Measurements from ENCODE around the gene CYP3A7.
"Not testable (repeated sequence)": the region's sequence is repeated elsewhere in the genome, so short reads cannot be mapped to it uniquely, and the experiment has no call there.

Gene CYP3A7

DNA sequence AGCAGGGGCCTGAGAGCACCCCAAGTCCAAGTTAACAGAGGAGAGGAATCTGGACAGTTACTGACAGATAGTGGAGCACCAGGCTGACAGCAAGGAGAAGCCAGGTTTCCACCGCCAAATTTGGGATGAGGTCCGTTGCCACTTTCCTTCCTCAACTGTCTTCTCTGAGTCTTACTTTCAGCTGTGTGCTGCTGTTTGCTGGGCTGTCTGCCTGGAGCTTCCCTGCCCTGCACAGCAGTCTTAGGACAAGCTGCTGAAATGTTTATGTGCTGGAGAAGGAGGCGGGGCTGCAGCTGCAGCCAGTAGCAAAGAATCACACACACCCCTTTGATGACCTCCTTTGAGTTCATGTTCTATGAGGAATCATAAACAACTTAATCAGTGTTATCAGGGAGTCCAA, 17.4 kb upstream of the CYP3A7 start:
- no peak for TF ChIP-seq CTCF (IDR thresholded peaks at IDR 0.05)
- Histone ChIP-seq H3K4me3 (ENCODE audit: low read depth, low read length) (no peak overlapping the region), H3K4me1 (no peaks in the 10 kb centered on the region), H3K9me3 (ENCODE audit: control insufficient read depth, low read length) (no peaks in the 10 kb centered on the region), H3K9ac (no peak overlapping the region), H3K27ac (no peak overlapping the region), H3K79me2 (no peaks in the 10 kb centered on the region), H3K36me3 (ENCODE audit: control insufficient read depth, insufficient read depth, low read length) (no peaks in the 10 kb centered on the region), H3K4me2 (ENCODE audit: low read length) (no peak overlapping the region), H3K27me3 (ENCODE audit: control insufficient read depth, insufficient read depth, low read length) (no peaks in the 10 kb centered on the region), H2AFZ (no peak overlapping the region)

DNA sequence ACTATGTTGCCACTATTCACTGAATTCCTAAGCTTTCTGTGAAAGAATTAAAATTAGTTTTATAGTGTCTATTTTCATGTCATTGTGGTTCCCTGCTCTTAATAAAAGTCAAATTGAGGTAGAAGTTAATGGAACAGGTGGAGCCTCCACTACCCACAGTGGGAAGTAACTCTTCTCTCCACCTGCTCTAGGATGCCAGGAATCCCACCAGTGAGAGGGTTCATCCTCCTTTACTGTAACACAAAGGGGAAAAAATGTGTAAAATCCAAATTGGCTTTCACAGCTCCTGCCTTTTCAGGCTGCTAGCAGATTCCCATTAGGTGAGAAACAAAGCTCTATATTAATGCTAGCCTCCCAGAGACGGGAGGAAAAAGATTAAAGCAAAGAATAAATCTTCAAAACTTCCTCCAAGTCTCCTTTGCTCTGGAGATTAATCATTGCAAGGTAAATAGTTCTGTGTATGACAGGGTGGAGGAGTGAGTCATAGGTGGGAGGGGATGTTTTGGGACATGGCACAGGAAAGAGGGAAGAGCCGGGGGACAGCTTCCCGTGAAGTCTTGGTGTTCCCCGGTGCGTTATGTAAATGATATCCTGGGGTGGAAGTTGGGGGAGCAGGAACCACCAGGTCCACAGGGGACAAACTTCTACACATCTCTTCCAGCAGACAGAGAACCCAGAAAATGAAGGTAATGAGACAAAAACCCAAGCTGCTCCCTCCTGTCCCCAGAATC, 16.5 kb upstream of the CYP3A7 start:
- H2AFZ ChIP-seq; H3K4me3 ChIP-seq (ENCODE audit: low read depth, low read length); H3K9ac ChIP-seq; H3K4me2 ChIP-seq (ENCODE audit: low read length); H3K4me1 ChIP-seq; H3K36me3 ChIP-seq (ENCODE audit: control insufficient read depth, insufficient read depth, low read length); H3K79me2 ChIP-seq; H3K9me3 ChIP-seq (ENCODE audit: control insufficient read depth, low read length); H3K27me3 ChIP-seq (ENCODE audit: control insufficient read depth, insufficient read depth, low read length); H3K27ac ChIP-seq: not testable (repeated sequence)

DNA sequence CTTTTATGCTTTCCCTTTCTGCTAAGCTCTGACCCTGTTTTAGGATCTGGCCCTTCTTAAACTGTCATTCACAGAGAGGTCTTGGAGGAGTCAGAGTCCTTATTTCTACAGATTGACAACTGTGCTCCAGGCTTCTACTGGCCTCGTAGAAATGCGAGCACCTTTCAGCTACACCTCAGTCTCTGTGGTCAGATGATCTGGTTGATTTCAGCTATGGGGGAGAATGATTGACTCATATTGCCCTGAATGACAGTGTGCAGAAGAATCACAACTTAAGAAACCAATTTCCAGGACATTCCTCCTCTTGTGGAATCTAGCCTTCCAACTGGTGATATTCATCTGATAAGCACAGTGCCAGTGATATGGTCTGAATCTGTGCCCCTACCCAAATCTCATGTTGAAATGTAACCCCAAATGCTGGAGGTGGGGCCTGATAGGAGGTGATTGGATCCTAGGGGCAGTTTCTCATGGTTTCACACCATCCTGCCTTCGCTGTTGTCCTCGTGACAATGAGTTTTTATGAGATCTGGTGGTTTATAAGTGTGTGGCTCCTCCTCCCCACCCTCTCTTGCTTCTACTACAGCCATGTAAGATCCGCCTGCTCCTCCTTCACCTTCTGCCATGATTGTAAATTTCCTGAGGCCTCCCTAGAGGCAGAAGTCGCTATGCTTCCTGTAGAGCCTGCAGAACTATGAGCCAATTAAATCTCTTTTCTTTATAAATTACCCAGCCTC, 14.0 kb upstream of the CYP3A7 start:
- Histone ChIP-seq H3K4me1 (no peaks in the 10 kb centered on the region), H3K4me3 (ENCODE audit: low read depth, low read length) (no peak overlapping the region), H3K4me2 (ENCODE audit: low read length) (no peak overlapping the region), H3K9ac (no peak overlapping the region), H3K27ac (no peak overlapping the region), H3K36me3 (ENCODE audit: control insufficient read depth, insufficient read depth, low read length) (no peaks in the 10 kb centered on the region), H3K79me2 (no peaks in the 10 kb centered on the region), H3K9me3 (ENCODE audit: control insufficient read depth, low read length) (no peaks in the 10 kb centered on the region), H2AFZ (no peak overlapping the region), H3K27me3 (ENCODE audit: control insufficient read depth, insufficient read depth, low read length) (no peaks in the 10 kb centered on the region)
- TF ChIP-seq CTCF (IDR thresholded peaks at IDR 0.05) = no peak

GRCh38 chr7:99746915-99747314, 11.9 kb upstream of the CYP3A7 start:
- not testable (repeated sequence) for H3K27me3 ChIP-seq (ENCODE audit: control insufficient read depth, insufficient read depth, low read length)

GRCh38 chr7:99745395-99745794, 10.4 kb upstream of the CYP3A7 start:
- H3K27ac ChIP-seq; H2AFZ ChIP-seq; H3K4me2 ChIP-seq (ENCODE audit: low read length); H3K27me3 ChIP-seq (ENCODE audit: control insufficient read depth, insufficient read depth, low read length); H3K79me2 ChIP-seq; H3K9ac ChIP-seq; H3K4me1 ChIP-seq; H3K36me3 ChIP-seq (ENCODE audit: control insufficient read depth, insufficient read depth, low read length); H3K4me3 ChIP-seq (ENCODE audit: low read depth, low read length); H3K9me3 ChIP-seq (ENCODE audit: control insufficient read depth, low read length): not testable (repeated sequence)

More at GRCh38 chr7:99746915-99747314, 11.9 kb upstream of the CYP3A7 start:
- H3K27ac ChIP-seq; H3K4me2 ChIP-seq (ENCODE audit: low read length); H3K4me1 ChIP-seq; H3K9ac ChIP-seq; H3K79me2 ChIP-seq; H3K4me3 ChIP-seq (ENCODE audit: low read depth, low read length); H2AFZ ChIP-seq; H3K36me3 ChIP-seq (ENCODE audit: control insufficient read depth, insufficient read depth, low read length); H3K9me3 ChIP-seq (ENCODE audit: control insufficient read depth, low read length): not testable (repeated sequence)

GRCh38 chr7:99742737-99743394, 7.9 kb upstream of the CYP3A7 start:
- Histone ChIP-seq H3K27me3 (ENCODE audit: control insufficient read depth, insufficient read depth, low read length) (no peaks in the 10 kb centered on the region), H3K4me1 (no peaks in the 10 kb centered on the region), H3K36me3 (ENCODE audit: control insufficient read depth, insufficient read depth, low read length) (no peaks in the 10 kb centered on the region), H3K4me3 (ENCODE audit: low read depth, low read length) (no peak overlapping the region), H3K79me2 (no peaks in the 10 kb centered on the region), H2AFZ (no peak overlapping the region), H3K27ac (no peak overlapping the region), H3K4me2 (ENCODE audit: low read length) (no peak overlapping the region), H3K9ac (no peak overlapping the region), H3K9me3 (ENCODE audit: control insufficient read depth, low read length) (no peaks in the 10 kb centered on the region)
- no peak for TF ChIP-seq CTCF (IDR thresholded peaks at IDR 0.05)
